HS-5 (cell line): ENCODE data around the gene CSRNP3.
"Not testable (repeated sequence)": the region's sequence is repeated elsewhere in the genome, so short reads cannot be mapped to it uniquely, and the experiment has no call there.

Experiments used
- DNase-seq: peaks from one replicate; pipeline ENCODE4 v3.0.0-alpha.2; 2012; ENCODE audit warnings: low read depth

Gene CSRNP3

GRCh38 chr2:165587335-165587938, 117.9 kb downstream of the CSRNP3 start:
- DNase-seq: no peak

- not testable (repeated sequence) for DNase-seq
Measured at GRCh38 chr2:165590999-165591398, 121.5 kb downstream of the CSRNP3 start.

- peak; percentile 14 for DNase-seq
Measured at GRCh38 chr2:165593081-165593480, 123.6 kb downstream of the CSRNP3 start.

GRCh38 chr2:165594231-165594934, 124.9 kb downstream of the CSRNP3 start:
- DNase-seq: no peak

- no peak for DNase-seq
Measured at GRCh38 chr2:165594935-165595255, 125.4 kb downstream of the CSRNP3 start.

- DNase-seq: no peak
Measured at GRCh38 chr2:165596788-165597187, 127.3 kb downstream of the CSRNP3 start.

- no peak for DNase-seq
Measured at GRCh38 chr2:165601065-165601830, 131.8 kb downstream of the CSRNP3 start.

GRCh38 chr2:165601928-165602521, 132.5 kb downstream of the CSRNP3 start:
- DNase-seq: no peak

GRCh38 chr2:165609672-165610071, 140.2 kb downstream of the CSRNP3 start:
- DNase-seq: no peak

GRCh38 chr2:165610591-165611029, 141.1 kb downstream of the CSRNP3 start:
- no peak for DNase-seq

GRCh38 chr2:165617741-165618481, 148.4 kb downstream of the CSRNP3 start:
- DNase-seq: no peak

- no peak for DNase-seq
Measured at GRCh38 chr2:165618806-165619205, 149.3 kb downstream of the CSRNP3 start.

- DNase-seq: no peak
Measured at GRCh38 chr2:165621086-165621560, 151.6 kb downstream of the CSRNP3 start.

- DNase-seq: no peak
Measured at GRCh38 chr2:165623161-165623560, 153.7 kb downstream of the CSRNP3 start.

GRCh38 chr2:165623783-165624469, 154.4 kb downstream of the CSRNP3 start:
- no peak for DNase-seq

- DNase-seq: no peak
Measured at GRCh38 chr2:165624470-165624800, 154.9 kb downstream of the CSRNP3 start.

- peak; percentile 13 for DNase-seq
Measured at GRCh38 chr2:165627470-165627869, 158.0 kb downstream of the CSRNP3 start.

- DNase-seq: no peak
Measured at GRCh38 chr2:165629776-165630175, 160.3 kb downstream of the CSRNP3 start.

- no peak for DNase-seq
Measured at GRCh38 chr2:165630236-165630635, 160.7 kb downstream of the CSRNP3 start.

- DNase-seq: no peak
Measured at GRCh38 chr2:165631089-165631488, 161.6 kb downstream of the CSRNP3 start.

GRCh38 chr2:165632594-165632993, 163.1 kb downstream of the CSRNP3 start:
- no peak for DNase-seq
